Tibial artery (tissue), 4 donors: Measurements from ENCODE around the gene SLC25A23.

ENCODE experiments used
- DNase-seq, 2 donors: peaks; one replicate each; pipeline ENCODE4 v3.0.0-alpha.2; 2019
- H3K27ac ChIP-seq, 2 donors: fragments of 200-600 bp; sonication (generic) in 1 of 2; 1 replicate in 1 of 2; 2 replicates in 1 of 2; pipeline ENCODE4 v1.5.1; 2018 to 2019; ENCODE audit warnings: mild to moderate bottlenecking in 1 of 2
- H3K27me3 ChIP-seq, 2 donors: fragments of 200-600 bp; sonication (generic) in 1 of 2; one replicate each; pipeline versions ENCODE4 v1.5.1 to v1.6.0; 2016 to 2019
- H3K36me3 ChIP-seq, 3 donors: fragments of 200-600 bp; sonication (generic) in 2 of 3; one replicate each; pipeline ENCODE4 v1.5.1; 2016 to 2019; ENCODE audit warnings: mild to moderate bottlenecking in 2 of 3
- H3K4me1 ChIP-seq, 4 donors: fragments of 200-600 bp; sonication (generic) in 2 of 4; 1 replicate in 3 of 4; 2 replicates in 1 of 4; pipeline ENCODE4 v1.5.1; 2016 to 2019
- H3K4me3 ChIP-seq, 2 donors: fragments of 200-600 bp; sonication (generic) in 1 of 2; 1 replicate in 1 of 2; 2 replicates in 1 of 2; pipeline ENCODE4 v1.5.1; 2018 to 2019; ENCODE audit warnings: mild to moderate bottlenecking in 2 of 2
- H3K9me3 ChIP-seq, 3 donors: fragments of 200-600 bp; sonication (generic) in 1 of 3; one replicate each; pipeline ENCODE4 v1.5.1; 2016 to 2019
- CTCF ChIP-seq, 2 experiments: fragments of 200-600 bp in 1 of 2; fragments of 450-650 bp in 1 of 2; IDR thresholded peaks; one replicate each; pipeline ENCODE4 v1.5.1; 2017 to 2019; ENCODE audit warnings: antibody characterized with exemption in 2 of 2, mild to moderate bottlenecking in 1 of 2, moderate library complexity in 1 of 2
- intact Hi-C: fragments of 100-400 bp; cut with DNase I; formaldehyde crosslinking; loops from one replicate; pipeline ENCODE4 v1.15.0; 2023; ENCODE audit warnings: low total_unique reads

Gene SLC25A23

GRCh38 chr19:6472713-6473112 lies 13.1 kb upstream of the SLC25A23 start:
- H3K27ac ChIP-seq = no peak overlapping the region
- DNase-seq = no peak
- peaks cover 0 to 46% of the 10 kb centered on the region in 2 donors for H3K27me3 ChIP-seq
- no peak overlapping the region for H3K4me3 ChIP-seq
- no peak for TF ChIP-seq CTCF (IDR thresholded peaks at IDR 0.05)
- no peaks in the 10 kb centered on the region for H3K9me3 ChIP-seq
- H3K36me3 ChIP-seq = no peaks in the 10 kb centered on the region
- intact Hi-C loops = no loop called here
- peaks cover 0 to 17% (median 10%) of the 10 kb centered on the region in 4 donors for H3K4me1 ChIP-seq

- peaks cover 0 to 8% (median 6%) of the 10 kb centered on the region in 4 donors for H3K4me1 ChIP-seq
- no peak for DNase-seq
- H3K27ac ChIP-seq = no peak overlapping the region
- intact Hi-C loops = no loop called here
- TF ChIP-seq CTCF (IDR thresholded peaks at IDR 0.05) = no peak
- H3K36me3 ChIP-seq = peaks cover 0 to 7% (median 0%) of the 10 kb centered on the region in 3 donors
- H3K9me3 ChIP-seq = no peaks in the 10 kb centered on the region
- H3K4me3 ChIP-seq = no peak overlapping the region
- H3K27me3 ChIP-seq = peaks cover 0 to 30% of the 10 kb centered on the region in 2 donors
Observed at GRCh38 chr19:6471076-6471475, 11.5 kb upstream of the SLC25A23 start.

GRCh38 chr19:6470173-6470572 lies 10.6 kb upstream of the SLC25A23 start:
- H3K27me3 ChIP-seq = peaks cover 0 to 23% of the 10 kb centered on the region in 2 donors
- H3K27ac ChIP-seq = no peak overlapping the region
- no peak overlapping the region for H3K4me3 ChIP-seq
- DNase-seq = no peak
- intact Hi-C loops = no loop called here
- no peaks in the 10 kb centered on the region for H3K4me1 ChIP-seq
- TF ChIP-seq CTCF (IDR thresholded peaks at IDR 0.05) = no peak
- no peaks in the 10 kb centered on the region for H3K9me3 ChIP-seq
- H3K36me3 ChIP-seq = peaks cover 0 to 7% (median 0%) of the 10 kb centered on the region in 3 donors

GRCh38 chr19:6467384-6467783 lies 7.8 kb upstream of the SLC25A23 start:
- Histone ChIP-seq H3K4me3 (no peak overlapping the region), H3K27ac (no peak overlapping the region), H3K36me3 (peaks cover 0 to 7% (median 0%) of the 10 kb centered on the region in 3 donors), H3K9me3 (no peaks in the 10 kb centered on the region), H3K4me1 (peaks cover 0 to 10% (median 5%) of the 10 kb centered on the region in 4 donors), H3K27me3 (peaks cover 0 to 28% of the 10 kb centered on the region in 2 donors)
- no peak for DNase-seq
- intact Hi-C loops = no loop called here
- no peak for TF ChIP-seq CTCF (IDR thresholded peaks at IDR 0.05)

- Histone ChIP-seq H3K27ac (no peak overlapping the region), H3K4me1 (peaks cover 0 to 10% (median 5%) of the 10 kb centered on the region in 4 donors), H3K4me3 (no peak overlapping the region), H3K36me3 (peaks cover 0 to 7% (median 0%) of the 10 kb centered on the region in 3 donors), H3K9me3 (no peaks in the 10 kb centered on the region), H3K27me3 (peaks cover 0 to 25% of the 10 kb centered on the region in 2 donors)
- intact Hi-C loops = no loop called here
- no peak for DNase-seq
- TF ChIP-seq CTCF (IDR thresholded peaks at IDR 0.05) = no peak
Observed at GRCh38 chr19:6466526-6467248, 7.1 kb upstream of the SLC25A23 start.
